ENCODE results near the gene ARHGEF39.
"Not testable (repeated sequence)": the region's sequence is repeated elsewhere in the genome, so short reads cannot be mapped to it uniquely, and the experiment has no call there.

ARHGEF39 gene

GRCh38 chr9:35616681-35617459, 48.1 kb downstream of the ARHGEF39 start:
- DNase-seq: peak; percentile 29

GRCh38 chr9:35615981-35616680, 48.9 kb downstream of the ARHGEF39 start:
- DNase-seq: no peak

DNA sequence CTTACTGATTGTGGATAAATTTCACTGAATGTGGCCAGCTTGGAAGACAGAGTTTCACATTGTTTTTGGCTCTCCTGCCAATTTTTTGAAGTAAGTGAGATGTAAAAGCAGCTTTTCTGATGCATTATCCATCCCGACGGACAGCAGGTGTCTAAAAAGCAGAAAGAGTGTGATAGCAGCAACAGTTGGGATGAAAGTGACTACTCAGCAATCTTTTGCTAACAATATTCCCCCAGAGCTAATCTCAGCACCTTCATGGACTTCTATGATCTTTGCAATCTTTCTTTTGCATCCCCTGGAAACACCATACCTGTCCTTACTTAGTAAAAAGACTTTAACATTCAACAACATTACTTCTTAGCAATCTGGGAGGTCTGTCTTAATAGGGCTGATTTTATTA, 52.2 kb downstream of the ARHGEF39 start:
- DNase-seq: no peak

- not testable (repeated sequence) for DNase-seq
These were observed 52.9 kb downstream of the ARHGEF39 start for GRCh38 chr9:35612066-35612465.

DNA sequence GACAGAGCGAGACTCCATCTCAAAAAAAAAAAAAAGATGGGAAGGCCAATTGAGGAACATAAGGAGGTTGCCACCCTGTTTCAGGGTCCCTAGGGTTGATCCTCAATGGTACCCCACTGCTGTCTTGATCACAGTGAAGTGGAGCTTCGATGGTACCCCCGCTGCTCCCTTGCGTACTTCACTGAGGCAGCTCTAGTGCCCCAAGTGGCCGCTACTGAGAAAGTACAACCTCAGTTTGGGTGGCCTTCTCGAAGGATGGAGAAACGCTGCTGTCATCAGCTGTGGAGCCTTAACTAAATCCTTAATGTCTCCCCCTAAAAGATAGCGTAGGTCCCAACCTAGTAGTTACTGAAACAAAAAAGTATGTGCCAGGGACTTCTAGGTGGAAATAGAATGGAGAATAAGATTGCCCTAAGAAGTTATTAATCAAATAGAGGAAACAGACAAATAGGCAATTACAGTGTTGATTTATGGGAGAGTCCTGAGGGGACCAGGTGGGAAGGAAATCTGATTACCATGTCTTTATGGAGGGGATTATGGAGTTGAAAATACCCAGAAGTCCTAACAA, 53.7 kb downstream of the ARHGEF39 start:
- peak; percentile 34 for DNase-seq

DNA sequence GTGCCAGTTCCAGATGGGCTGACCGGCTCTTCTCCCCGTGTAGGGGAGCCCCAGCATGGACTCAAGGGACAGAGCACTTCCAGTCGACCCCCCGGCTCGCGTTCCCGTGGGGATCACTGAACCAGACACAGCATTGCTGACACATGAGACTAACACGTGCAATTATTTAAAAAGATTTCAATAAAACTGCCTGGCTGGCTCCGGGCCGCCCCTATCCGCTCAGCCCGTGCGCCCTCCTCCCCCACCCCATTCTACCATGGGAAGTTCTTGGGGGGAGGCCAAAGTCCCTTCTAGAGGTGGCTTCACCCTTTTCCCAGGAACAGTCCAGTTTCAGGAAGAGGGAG, 55.2 kb downstream of the ARHGEF39 start:
- no peak for DNase-seq
